Peyer's patch (tissue), 4 donors: ENCODE measurements around the gene ADGRB3.
"Not testable (repeated sequence)": the region's sequence is repeated elsewhere in the genome, so short reads cannot be mapped to it uniquely, and the experiment has no call there.

ENCODE experiments used
- POLR2A ChIP-seq, 2 donors: fragments of 450-650 bp; IDR thresholded peaks; one replicate each; pipeline ENCODE4 v1.5.1; 2017; ENCODE audit warnings: antibody characterized with exemption in 2 of 2, mild to moderate bottlenecking in 2 of 2, moderate library complexity in 2 of 2
- TF ChIP-seq, protein P1 (sequence below), 6 experiments: fragments of 450-650 bp in 4 of 6; fragments of 200-600 bp in 2 of 6; sonication (generic) in 1 of 6; IDR thresholded peaks; one replicate each; pipeline ENCODE4 v1.5.1; 2017 to 2019; ENCODE audit warnings: antibody characterized with exemption in 6 of 6, mild to moderate bottlenecking in 3 of 6, moderate library complexity in 1 of 6

GRCh38 chr6:68744376-68744775 is 109.3 kb downstream of the ADGRB3 start:
- TF ChIP-seq, protein P1, sequence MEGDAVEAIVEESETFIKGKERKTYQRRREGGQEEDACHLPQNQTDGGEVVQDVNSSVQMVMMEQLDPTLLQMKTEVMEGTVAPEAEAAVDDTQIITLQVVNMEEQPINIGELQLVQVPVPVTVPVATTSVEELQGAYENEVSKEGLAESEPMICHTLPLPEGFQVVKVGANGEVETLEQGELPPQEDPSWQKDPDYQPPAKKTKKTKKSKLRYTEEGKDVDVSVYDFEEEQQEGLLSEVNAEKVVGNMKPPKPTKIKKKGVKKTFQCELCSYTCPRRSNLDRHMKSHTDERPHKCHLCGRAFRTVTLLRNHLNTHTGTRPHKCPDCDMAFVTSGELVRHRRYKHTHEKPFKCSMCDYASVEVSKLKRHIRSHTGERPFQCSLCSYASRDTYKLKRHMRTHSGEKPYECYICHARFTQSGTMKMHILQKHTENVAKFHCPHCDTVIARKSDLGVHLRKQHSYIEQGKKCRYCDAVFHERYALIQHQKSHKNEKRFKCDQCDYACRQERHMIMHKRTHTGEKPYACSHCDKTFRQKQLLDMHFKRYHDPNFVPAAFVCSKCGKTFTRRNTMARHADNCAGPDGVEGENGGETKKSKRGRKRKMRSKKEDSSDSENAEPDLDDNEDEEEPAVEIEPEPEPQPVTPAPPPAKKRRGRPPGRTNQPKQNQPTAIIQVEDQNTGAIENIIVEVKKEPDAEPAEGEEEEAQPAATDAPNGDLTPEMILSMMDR (IDR thresholded peaks at IDR 0.05) = not testable (repeated sequence)
- TF ChIP-seq POLR2A (IDR thresholded peaks at IDR 0.05) = not testable (repeated sequence)
